ENCODE measurements around the gene GALNT15. TPM values are rescaled to one million over a fixed set of nuclear protein-coding genes. Genes with fewer than 3 reads are reported as not detected.

The GALNT15 gene
- total RNA-seq, 1 experiment from 2014 or later = not detected

GRCh38 chr3:16234281-16234680, 59.8 kb downstream of the GALNT15 start:
- H3K4me1 ChIP-seq (replicated peaks; ENCODE audit: insufficient read depth) = no peaks in the 10 kb centered on the region
- CTCF ChIA-PET = no interaction called here
- POLR2A ChIA-PET (ENCODE audit: unreplicated experiment) = no interaction called here
- intact Hi-C loops (cut with micrococcal nuclease; ENCODE audit: unreplicated experiment) = no loop called here
- H3K27me3 ChIP-seq (ENCODE audit: insufficient read depth, low read depth) = no peaks in the 10 kb centered on the region
- no peak for DNase-seq
- H3K27ac ChIP-seq = no peak overlapping the region
- no TSS peak for BruUV-seq (replicated peaks)
- H3K4me2 ChIP-seq = no peak overlapping the region
- no peaks in the 10 kb centered on the region for H3K79me2 ChIP-seq (ENCODE audit: low read depth)
- no peaks in the 10 kb centered on the region for H3K9me3 ChIP-seq (ENCODE audit: insufficient read depth, low read depth)
- no peaks in the 10 kb centered on the region for H3K36me3 ChIP-seq (ENCODE audit: low read depth)
- no peak overlapping the region for H2AFZ ChIP-seq
- no peaks in the 10 kb centered on the region for H3F3A ChIP-seq (ENCODE audit: insufficient read depth, low read depth)
- no peaks in the 10 kb centered on the region for H4K20me1 ChIP-seq (ENCODE audit: insufficient read depth)
- TF ChIP-seq EZH2 (IDR thresholded peaks at IDR 0.05; ENCODE audit: low read depth) = no peak
- TF ChIP-seq CTCF (conservative IDR thresholded peaks at IDR 0.05) = no peak
- no peaks in the 10 kb centered on the region for H3K9me2 ChIP-seq (ENCODE audit: insufficient read depth)
- H3K4me3 ChIP-seq = no peak overlapping the region

- POLR2A ChIA-PET (ENCODE audit: unreplicated experiment) = interaction anchor here (0.7 kb wide), 1 partner anchor 13 kb away, joined by 4 read pairs; no protein-coding TSS in a partner anchor
- no peaks in the 10 kb centered on the region for H3K79me2 ChIP-seq (ENCODE audit: low read depth)
- no peak overlapping the region for H2AFZ ChIP-seq
- peaks cover 16% of the 10 kb centered on the region for H3K4me1 ChIP-seq (replicated peaks; ENCODE audit: insufficient read depth)
- no peak overlapping the region for H3K4me2 ChIP-seq
- CTCF ChIA-PET = no interaction called here
- intact Hi-C loops (cut with micrococcal nuclease; ENCODE audit: unreplicated experiment) = no loop called here
- no peaks in the 10 kb centered on the region for H3K9me2 ChIP-seq (ENCODE audit: insufficient read depth)
- H3F3A ChIP-seq (ENCODE audit: insufficient read depth, low read depth) = no peaks in the 10 kb centered on the region
- no TSS peak for BruUV-seq (replicated peaks)
- no peaks in the 10 kb centered on the region for H3K9me3 ChIP-seq (ENCODE audit: insufficient read depth, low read depth)
- no peak overlapping the region for H3K27ac ChIP-seq
- H4K20me1 ChIP-seq (ENCODE audit: insufficient read depth) = no peaks in the 10 kb centered on the region
- no peak for DNase-seq
- no peak overlapping the region for H3K4me3 ChIP-seq
- TF ChIP-seq EZH2 (IDR thresholded peaks at IDR 0.05; ENCODE audit: low read depth) (no peak), CTCF (conservative IDR thresholded peaks at IDR 0.05) (no peak)
- no peaks in the 10 kb centered on the region for H3K36me3 ChIP-seq (ENCODE audit: low read depth)
- no peaks in the 10 kb centered on the region for H3K27me3 ChIP-seq (ENCODE audit: insufficient read depth, low read depth)
Observed at GRCh38 chr3:16236030-16236639, 61.7 kb downstream of the GALNT15 start.

- Histone ChIP-seq H3K4me2 (no peak overlapping the region), H3K4me1 (replicated peaks; ENCODE audit: insufficient read depth) (peaks cover 16% of the 10 kb centered on the region), H4K20me1 (ENCODE audit: insufficient read depth) (no peaks in the 10 kb centered on the region), H3K9me3 (ENCODE audit: insufficient read depth, low read depth) (no peaks in the 10 kb centered on the region), H3K79me2 (ENCODE audit: low read depth) (no peaks in the 10 kb centered on the region), H2AFZ (no peak overlapping the region), H3F3A (ENCODE audit: insufficient read depth, low read depth) (no peaks in the 10 kb centered on the region), H3K36me3 (ENCODE audit: low read depth) (no peaks in the 10 kb centered on the region), H3K27me3 (ENCODE audit: insufficient read depth, low read depth) (no peaks in the 10 kb centered on the region), H3K27ac (no peak overlapping the region), H3K9me2 (ENCODE audit: insufficient read depth) (no peaks in the 10 kb centered on the region), H3K4me3 (no peak overlapping the region)
- no TSS peak for BruUV-seq (replicated peaks)
- DNase-seq = no peak
- CTCF ChIA-PET = no interaction called here
- no peak for TF ChIP-seq CTCF (conservative IDR thresholded peaks at IDR 0.05)
- no peak for TF ChIP-seq EZH2 (IDR thresholded peaks at IDR 0.05; ENCODE audit: low read depth)
- POLR2A ChIA-PET (ENCODE audit: unreplicated experiment) = interaction anchor here (0.7 kb wide), 1 partner anchor 14 kb away, joined by 4 read pairs; no protein-coding TSS in a partner anchor
- intact Hi-C loops (cut with micrococcal nuclease; ENCODE audit: unreplicated experiment) = no loop called here
Observed at GRCh38 chr3:16236856-16237393, 62.4 kb downstream of the GALNT15 start.
